ENCODE data around the gene ADARB2.

Gene ADARB2

DNA sequence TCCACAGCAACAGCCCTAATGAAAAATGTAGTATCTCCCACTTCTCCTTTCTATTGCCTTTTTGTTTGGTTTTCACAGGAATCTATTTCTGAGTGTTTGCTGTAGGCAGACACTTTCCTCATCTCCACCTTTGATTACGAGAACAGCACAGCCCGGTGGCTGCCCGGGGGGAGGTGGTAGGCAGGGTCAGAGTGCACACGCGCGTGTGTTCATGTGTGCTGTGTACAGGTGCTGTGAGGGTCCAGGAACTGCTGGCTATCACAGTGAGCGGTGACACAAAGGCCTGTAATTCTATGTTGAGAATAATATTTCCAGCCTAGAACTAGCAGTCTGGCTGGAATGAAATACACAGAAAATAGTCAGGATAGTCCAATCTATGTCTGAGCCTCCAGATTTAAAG is 212.8 kb downstream of the ADARB2 start:
- DNase-seq (ENCODE audit: low read depth), result no peak

DNA sequence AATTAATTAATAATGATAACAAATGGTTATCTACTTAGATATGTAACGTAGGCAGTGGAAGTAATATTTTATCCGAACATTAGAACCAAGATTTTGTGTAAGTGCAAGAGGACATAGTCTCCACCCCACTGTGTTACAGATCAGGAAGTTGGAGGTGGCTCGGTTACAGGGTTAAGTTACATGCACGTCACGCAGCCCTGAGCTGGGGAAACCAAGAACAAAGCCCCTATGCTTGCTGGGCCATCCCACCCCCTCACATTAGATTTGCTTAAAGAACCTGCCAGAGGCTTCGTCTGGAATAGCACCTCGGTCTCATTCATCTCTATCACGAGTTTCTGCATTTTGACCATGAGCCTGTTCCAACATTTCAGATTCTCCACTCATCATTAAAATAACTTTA is 214.1 kb downstream of the ADARB2 start:
- DNase-seq (ENCODE audit: low read depth), result no peak

DNA sequence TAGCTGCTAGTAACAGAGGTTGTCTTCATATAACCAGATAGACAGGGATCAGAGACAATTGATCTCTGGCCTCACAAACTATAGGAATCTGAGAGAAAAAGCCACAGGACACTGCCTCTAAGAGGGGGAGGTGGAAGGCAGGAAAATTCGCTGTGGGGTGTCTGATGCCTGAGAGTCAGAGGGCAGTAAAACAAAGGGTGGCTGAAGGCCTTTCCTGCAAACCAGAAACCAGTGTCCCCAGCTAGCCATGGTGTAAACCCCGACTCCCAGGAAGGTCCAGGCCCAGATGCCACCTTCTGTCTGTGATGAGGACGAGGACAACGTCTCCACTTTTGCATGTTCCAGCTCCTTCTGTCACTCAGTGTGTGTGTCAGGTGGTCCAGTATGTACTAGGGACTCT is 215.1 kb downstream of the ADARB2 start:
- DNase-seq (ENCODE audit: low read depth), result no peak

DNA sequence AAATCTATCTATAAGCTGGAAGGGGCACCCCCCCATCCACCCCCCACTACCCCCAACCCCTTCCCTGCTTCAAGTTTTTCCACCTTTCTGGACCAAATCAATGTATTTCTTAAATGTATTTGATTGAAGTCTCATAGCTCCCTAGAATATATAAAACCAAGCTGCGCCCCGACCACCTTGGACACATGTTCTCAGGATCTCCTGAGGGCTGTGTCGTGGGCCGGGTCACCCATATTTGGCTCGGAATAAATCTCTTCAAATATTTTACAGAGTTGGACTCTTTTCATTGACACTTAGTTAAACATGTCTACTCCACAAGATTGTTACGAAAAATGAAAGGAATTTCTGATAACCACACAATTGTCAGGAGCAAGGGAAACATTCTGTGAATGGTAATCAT is 215.6 kb downstream of the ADARB2 start:
- no peak for DNase-seq (ENCODE audit: low read depth)

DNA sequence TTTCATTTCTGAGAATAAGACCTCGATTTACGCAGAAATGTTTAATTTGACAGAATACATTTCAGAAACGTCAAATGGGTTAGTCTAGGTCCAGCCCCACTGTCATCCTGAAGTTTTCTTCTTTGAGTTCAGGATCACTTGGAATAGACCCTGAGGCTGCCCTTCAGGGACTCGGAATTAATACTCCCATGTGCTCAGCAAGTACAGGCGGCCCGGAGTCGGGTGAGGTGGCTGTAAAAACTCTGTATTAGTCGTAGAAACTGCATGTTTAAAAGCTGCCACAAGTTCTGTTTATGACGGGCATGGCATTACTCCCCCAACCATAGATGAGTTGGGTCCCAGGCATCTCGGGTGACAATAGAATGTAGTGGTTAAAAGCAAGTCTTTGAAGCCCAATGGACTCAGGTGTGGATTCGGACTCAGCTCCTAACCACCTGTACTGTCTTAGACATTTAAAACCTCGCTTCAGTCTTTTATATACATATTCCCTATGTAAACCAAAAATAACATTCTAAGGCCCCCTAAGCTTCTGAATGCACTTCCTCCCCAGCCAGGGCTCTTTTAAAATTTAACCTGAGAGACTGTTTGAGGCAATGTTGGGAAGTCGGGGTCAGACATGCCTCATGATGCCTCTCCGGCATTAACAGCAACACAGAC is 216.3 kb downstream of the ADARB2 start:
- DNase-seq (ENCODE audit: low read depth), result no peak

DNA sequence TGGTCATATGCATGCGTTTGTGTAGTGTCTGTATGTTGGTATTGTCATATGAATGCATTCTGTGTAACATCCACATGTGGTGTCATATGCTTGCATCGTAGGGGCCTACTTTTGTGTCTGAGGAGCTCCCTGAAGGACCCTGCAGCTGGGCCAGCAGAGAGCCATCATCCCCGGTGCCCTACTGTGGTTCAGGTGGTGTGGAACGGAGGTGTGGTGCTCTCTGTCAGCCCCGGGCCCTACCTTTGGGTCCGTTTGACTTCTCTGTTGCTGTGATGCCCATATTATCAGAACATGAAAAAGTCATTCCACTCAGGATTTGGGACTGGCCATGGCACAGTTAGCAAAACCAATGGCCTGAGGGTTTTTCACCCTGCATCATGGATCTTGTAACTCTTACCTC is 217.9 kb downstream of the ADARB2 start:
- no peak for DNase-seq (ENCODE audit: low read depth)

DNA sequence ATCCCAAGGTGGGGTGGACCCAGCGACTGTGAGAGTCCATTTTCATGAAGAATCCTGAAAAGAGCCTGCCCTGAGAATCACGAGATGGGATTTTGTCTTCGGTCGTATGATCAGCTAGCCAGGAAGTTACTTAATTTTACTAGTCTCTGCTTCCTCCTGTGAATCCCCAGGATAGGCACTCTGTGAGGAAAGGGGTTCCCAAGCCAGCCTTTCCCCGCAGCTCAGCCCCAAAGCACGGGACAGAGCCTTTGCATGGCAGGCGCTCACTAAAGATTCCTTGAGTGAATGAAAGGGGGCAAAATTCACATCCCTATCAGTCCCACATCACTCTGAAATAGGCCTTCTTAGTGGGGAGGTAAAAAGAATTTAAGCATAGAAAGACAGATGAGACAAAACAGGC is 219.6 kb downstream of the ADARB2 start:
- no peak for DNase-seq (ENCODE audit: low read depth)

DNA sequence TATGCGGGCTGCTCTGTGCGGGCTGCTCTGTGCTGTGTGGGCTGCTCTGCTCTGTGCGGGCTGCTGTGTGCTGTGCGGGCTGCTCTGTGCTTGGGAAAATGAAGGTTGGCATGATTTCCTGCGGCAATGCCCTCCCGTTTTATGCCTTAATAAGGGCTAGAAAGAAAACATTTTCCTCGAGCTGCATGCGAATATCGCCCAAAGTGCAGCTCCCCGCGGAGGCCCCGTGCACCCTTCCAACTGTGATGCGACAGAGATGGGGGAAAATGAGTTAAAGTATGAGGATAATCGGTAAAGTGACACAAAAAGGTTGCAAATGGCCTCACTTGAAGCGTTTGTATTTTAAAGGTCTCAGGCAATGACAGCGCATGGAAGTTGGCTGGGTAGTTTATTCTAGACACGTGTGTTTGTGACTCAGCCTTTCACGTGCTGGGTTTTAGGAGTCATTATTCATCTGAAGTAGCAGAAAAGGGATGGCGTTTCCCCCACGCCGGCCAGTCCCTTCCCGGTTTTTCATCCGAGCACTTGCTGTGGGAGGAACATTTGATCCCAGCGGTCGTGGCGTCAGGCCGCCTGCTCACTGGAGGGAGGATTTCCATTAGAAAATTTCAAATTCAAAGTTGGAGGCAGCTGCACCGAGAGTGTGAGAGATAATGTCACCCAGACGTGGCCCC is 220.7 kb downstream of the ADARB2 start:
- no peak for DNase-seq (ENCODE audit: low read depth)

DNA sequence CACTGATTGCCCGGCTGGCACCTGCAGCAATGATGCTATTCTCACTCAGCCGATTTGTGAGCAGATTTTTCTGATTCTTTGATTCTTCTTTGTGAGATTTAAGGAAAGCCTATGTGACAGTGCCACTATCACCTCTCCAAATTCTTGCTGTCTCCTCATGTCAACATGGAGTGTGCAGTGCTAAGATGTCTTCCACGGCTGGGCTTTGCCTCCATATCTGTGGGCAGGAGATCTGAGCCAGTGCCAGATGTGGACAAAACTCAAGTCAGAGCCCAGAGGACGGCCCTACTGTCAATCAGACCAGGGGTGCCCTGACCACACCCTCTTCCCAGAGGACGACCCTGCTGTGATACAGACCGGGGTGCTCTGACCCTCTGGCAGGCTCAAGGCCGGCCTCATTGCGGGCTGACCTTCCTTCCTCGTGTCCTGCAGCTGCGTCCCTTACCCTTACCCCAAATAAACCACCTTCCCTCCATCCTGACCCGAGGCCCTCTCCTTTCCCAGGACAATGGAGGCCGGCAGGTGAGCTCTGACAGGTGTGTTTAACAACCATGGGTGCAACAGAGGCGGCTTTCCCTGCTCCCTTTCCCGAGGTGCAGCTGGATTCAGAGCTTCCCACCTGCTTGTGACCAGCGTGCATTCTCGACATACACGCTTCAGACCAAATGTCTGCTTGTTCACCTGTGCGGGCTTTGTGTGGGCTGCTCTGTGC is 221.4 kb downstream of the ADARB2 start:
- DNase-seq (ENCODE audit: low read depth), result no peak

DNA sequence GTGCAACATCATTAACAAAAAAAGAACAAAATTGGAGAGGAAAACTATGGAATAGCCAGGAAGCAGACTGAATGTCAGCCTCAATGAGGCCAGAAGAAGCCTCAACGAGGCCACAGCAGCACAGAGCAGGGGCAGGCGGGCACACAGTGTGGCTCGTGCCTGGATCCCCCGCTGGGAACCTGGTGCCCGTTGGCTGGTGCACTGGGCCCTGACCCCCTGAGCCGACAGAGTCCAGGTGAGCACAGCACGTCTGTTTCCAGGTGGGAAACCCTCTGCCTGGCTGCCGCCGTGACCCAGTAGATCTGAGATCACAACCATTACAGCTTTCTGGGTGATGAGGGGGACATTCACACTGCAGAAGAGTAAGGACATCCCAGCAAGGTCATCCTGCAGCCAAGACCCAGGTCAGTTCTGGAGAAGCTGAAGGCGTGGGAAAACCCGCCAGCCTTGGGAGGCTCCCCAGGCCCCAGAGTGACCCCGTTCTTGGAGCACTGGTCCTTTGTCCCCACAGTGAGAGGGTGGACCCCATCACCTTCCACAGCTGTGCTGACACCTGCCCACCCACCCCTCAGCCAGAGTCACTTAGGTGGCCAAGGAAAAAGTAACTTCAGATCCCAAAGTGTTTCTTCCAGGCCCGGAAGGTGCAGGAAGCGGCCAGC is 222.1 kb downstream of the ADARB2 start:
- DNase-seq (ENCODE audit: low read depth), result no peak

DNA sequence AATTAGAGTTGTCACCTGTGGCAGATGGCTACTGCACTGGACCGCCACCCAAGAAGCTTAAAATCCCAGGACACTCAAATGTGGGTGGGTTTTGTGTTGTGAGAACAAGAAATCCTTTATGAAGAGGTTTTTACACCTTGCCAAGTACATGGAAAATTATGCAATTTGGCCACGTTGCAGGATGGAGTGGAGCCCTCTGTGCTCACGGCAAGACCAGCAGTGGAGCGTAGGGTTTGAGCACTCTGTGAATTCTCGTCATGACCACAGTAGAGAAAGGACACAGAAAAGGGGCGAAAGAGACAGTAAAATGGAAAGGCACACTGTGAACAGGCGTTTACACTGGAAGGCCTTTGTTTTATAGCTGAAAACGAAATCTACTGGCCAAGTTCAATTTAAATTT is 222.6 kb downstream of the ADARB2 start:
- no peak for DNase-seq (ENCODE audit: low read depth)

DNA sequence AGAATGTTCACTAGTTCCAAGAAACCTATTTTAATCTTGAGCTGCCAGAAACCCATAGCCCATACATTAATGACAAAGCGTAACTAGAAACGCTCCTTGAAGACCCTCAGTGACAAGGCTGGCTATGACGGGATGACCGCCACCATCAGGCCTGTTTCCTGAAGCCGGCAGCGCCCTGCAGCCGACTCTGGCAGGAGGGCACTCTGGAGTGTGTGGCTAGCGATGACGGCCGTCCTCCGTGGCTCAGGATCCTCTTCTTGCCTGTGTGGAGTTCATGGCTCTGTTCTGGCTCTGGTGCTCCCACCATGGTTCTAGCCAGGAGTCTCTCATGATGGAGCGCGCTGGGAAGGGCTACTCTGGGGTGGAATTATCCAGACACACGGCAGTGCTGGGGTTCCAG is 224.1 kb downstream of the ADARB2 start:
- DNase-seq (ENCODE audit: low read depth), result no peak

DNA sequence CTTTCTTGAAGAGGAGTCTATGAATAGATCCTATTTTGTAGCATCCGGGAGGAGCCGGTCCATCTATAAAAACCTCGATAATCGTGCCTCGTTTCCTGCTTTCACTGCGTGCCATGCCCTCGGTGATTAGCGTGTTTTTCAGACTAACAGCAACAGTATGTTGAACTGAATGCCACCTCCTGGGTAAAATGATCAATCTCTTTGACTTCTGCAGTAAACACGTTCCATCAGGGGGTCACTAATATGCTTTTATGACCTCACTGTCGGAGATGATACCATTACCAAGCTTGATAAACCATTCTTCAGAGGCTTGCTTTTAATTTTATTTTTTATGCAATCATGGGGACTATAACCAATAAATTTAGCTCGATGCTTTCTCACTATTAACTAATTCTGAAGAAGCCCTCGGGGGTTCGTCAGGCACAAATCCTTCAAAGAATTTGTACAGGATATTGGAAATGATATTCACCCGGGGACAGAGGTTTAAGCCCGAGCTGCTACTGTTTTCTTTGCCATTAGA is 228.3 kb downstream of the ADARB2 start:
- DNase-seq (ENCODE audit: low read depth), result no peak

DNA sequence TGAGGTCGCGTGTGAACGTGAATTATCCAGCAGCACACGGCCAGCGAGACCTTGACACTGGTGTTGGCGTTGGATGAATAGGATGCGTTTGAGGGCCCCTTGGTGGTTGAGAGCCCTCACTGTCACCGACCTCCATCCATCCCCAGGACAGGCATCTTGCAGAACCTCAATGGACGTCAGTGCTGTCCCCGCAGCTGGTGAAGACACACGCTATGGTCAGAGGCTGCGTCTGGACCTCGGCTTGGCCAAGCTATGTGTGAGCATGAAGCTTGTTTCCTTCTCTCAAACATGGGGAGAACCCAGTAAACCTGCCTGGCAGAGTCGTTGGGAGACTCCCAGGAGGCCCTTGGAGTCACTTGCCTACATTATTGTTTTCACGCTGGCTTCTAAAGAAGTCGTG is 229.2 kb downstream of the ADARB2 start:
- no peak for DNase-seq (ENCODE audit: low read depth)

DNA sequence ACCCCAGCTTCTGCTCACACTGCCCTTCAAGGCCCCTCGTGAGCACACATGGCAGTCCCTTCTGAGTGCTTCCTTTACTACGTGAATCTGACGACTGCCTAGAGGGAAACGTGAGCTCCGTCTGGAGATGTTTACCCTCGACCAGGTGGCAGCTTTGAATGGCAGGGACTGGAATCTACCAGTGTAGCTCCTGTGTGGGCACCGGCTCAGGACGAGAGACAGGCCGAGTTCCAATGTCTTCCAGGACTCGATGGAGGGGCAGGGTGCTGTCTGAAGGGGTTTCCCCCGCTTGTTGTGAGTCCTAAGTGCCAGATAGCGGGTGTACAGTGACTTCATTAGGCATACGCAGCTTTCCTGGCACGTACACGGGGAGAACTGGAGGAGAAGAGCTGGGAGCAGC is 229.9 kb downstream of the ADARB2 start:
- no peak for DNase-seq (ENCODE audit: low read depth)

DNA sequence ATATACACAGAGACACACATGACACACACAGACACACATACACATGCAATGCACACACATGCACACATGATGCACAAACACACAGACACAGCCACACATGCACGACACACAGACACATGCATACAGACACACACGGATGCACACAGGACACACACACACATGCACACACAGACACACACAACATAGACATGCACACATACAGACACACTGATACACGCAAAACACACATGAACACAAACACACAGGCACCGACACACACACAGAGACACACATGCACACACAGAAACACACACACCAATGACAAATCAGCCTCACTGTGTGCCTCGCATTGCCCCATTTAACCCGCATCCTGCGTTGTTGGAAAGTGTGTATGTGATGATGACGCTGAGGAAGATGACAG is 232.4 kb downstream of the ADARB2 start:
- no peak for DNase-seq (ENCODE audit: low read depth)

DNA sequence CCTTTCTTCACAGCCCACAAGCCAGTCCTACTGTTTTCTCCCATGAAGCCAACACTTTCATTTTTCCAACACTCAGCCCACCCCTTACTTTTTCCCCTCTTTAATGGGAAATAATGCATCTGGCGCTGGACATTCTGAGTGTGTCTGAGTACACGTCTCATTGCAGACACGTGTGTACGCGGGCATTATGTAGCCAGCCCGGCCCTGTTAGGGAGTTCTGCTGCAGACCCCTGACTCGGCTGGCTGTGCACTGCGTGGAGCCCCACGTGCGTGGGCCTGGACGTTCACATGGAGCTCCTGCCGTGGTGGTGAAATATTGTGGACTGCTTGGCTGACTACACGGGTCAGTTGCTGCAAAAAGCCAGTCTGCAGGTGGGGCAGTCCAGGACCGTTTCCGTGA is 233.0 kb downstream of the ADARB2 start:
- no peak for DNase-seq (ENCODE audit: low read depth)

DNA sequence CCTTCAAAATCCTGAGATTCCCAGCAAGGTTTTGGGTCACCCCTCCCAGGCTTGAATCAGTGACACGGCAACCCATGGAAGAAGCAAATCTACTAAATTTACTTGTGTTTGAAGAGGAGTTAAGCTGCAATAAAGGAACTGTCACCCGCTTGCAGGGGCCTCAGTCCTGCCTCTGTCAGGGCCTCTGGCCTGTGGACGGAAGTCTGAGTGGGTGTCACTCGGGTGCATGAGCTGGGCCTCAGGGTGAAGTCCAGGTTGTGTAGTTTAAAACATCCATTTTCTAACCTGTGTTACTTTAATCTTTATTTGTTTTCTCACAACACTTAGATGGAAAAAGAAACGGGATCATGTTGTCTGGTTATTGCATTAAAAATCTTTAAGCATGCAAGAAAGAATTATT is 234.9 kb downstream of the ADARB2 start:
- DNase-seq (ENCODE audit: low read depth), result no peak

DNA sequence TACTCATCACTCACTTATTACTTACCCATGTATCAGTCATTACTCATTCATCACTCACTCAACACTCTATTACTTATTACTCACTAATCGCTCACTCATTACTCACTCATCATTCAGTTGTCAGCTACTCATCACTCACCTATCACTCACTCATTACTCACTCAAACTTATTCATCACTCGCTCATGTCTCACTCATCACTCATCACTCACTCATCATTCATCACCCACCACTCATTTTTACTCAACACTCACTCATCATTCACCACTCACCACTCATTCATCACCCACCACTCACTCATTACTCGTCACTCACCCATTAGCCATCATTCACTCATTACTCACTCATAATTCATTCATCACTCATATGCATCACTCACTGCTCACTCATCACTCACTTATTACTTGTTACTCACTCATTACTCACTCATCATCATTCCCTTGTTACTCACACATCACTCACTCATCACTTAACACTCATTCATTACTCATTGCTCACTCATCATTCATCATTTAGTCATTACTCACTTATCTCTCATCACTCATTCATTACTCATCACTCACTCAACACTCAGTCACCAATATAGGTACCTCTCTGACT is 237.9 kb downstream of the ADARB2 start:
- no peak for DNase-seq (ENCODE audit: low read depth)

DNA sequence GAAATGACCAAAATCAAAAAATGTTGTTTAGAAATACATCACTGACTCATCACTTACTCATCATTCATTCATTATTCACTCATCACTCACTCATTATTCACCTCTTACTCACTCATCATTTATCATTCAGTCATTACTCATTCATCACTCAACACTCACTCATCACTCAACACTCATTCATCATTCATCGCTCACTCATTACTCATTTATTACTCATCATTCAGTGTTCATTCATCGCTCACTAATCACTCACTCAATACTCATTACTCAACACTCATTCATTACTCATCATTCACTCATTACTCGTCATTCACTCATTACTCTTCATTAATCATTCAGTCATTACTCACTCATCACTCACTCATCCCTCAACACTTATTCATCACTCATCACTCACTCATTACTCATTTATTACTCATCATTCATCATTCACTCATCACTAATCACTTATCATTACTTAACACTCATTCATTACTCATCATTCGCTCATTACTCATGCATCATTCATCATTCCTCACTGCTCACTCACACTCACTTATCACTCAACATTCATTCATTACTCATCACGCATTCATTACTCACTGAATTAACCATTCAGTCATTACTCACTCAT is 238.5 kb downstream of the ADARB2 start:
- no peak for DNase-seq (ENCODE audit: low read depth)

DNA sequence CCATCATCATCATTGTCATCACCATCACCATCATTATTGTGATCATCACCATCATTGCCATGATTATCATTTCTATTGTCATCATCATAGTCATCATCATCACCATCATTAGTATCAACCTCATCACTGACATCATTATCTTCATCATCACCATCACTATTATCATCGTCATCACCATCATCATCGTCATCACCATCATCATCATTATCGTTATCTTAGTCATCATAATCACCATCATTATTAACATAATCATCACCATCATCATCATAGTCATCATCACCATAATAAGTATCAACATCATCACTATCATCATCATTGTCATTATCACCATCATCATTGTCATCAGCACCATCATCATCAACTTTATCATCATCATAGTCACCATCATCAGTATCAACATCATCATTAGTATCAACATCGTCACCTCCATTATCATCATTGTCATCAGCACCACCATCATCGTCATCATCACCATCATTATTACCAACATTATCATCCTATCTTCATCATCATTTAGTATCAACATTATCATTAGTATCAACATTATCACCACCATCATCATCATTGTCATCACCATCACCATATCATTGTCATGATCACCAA is 241.3 kb downstream of the ADARB2 start:
- DNase-seq (ENCODE audit: low read depth), result no peak

DNA sequence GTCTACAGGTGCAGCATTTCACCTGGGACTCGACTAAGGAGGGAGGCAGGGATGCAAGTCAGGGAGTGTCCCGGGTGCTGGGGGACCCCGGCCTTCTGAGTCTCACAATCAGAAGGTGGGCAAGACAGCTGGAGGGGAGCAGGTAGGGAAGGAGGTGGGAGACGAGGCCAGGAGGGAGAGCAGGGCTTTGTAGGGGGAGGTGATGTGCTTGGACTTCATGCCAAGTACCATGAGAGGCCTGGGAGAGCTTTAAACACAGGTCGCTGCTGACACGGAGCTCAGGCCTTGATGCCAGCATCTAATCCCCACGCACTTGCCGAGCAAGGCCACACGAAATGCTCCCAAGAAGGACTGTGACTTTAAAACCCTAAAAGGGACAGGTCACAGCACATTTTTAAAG is 244.7 kb downstream of the ADARB2 start:
- no peak for DNase-seq (ENCODE audit: low read depth)
